CD4-positive, alpha-beta T cell treated with Interleukin-10 for 1 hour (primary cell): ENCODE data around the gene BCLAF1.
A peak's percentile ranks its signal among the peaks of the same experiment; 100 is the strongest.
"Not testable (repeated sequence)": the region's sequence is repeated elsewhere in the genome, so short reads cannot be mapped to it uniquely, and the experiment has no call there.

Source experiments
- DNase-seq: peaks from one replicate; pipeline ENCODE4 v3.0.0-alpha.2; 2020

Gene BCLAF1

GRCh38 chr6:136309171-136309570 is 19.5 kb upstream of the BCLAF1 start:
- no peak for DNase-seq

GRCh38 chr6:136308469-136308868 is 18.8 kb upstream of the BCLAF1 start:
- DNase-seq: not testable (repeated sequence)

DNA sequence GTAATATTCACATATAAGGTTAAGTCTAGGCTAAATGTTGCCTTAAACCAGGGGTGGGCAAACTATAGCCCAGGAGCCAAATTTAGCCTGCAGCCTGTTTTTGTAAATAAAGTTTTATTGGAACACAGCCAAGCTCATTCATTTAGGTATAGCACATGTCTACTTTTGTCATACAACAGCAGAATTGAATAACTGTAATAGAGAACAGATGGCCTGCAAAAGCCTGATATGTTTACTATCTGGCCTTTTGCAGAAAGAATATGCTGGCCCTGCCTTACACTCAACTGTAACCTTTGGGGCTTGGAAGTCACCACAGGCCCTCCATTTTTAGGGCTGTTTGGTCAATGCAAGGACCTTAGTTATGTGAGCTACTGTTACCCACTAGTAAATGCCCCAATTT is 17.7 kb upstream of the BCLAF1 start:
- no peak for DNase-seq

DNA sequence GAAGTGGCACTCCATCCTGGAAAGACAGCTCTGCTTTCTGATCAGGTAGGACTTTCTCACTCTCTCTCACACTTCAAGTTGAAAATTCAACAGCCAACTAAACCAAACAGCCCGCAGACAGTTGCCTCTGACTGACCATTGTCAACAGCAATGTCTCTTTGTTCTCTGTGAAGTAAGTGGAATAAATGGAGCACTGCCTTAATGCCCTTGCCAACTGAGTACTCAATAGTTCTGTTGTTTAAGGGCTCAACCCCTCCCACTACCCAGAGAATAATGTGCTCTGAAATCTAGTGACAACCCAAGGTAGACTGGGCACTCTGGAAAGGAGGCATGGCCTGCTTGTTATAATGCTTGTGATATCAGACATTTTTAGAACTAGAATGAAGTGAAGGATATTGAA is 16.8 kb upstream of the BCLAF1 start:
- DNase-seq: no peak

- no peak for DNase-seq
Observed at GRCh38 chr6:136304410-136304809, 14.8 kb upstream of the BCLAF1 start.

DNA sequence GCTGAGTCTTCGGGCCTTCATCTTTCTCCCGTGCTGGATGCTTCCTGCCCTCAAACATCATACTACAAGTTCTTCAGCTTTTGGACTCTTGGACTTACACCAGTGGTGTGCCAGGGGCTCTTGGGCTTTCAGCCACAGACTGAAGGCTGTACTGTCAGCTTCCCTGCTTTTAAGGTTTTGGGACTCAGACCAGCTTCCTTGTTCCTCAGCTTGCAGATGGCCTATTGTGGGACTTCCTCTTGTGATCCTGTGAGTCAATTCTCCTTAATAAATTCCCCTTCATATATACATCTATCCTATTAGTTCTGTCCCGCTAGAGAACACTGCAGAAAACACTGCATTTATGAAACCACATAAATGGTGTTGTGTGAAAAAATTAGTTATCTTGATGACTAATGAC is 13.9 kb upstream of the BCLAF1 start:
- no peak for DNase-seq

GRCh38 chr6:136294621-136295020 is 5.0 kb upstream of the BCLAF1 start:
- DNase-seq: no peak

DNA sequence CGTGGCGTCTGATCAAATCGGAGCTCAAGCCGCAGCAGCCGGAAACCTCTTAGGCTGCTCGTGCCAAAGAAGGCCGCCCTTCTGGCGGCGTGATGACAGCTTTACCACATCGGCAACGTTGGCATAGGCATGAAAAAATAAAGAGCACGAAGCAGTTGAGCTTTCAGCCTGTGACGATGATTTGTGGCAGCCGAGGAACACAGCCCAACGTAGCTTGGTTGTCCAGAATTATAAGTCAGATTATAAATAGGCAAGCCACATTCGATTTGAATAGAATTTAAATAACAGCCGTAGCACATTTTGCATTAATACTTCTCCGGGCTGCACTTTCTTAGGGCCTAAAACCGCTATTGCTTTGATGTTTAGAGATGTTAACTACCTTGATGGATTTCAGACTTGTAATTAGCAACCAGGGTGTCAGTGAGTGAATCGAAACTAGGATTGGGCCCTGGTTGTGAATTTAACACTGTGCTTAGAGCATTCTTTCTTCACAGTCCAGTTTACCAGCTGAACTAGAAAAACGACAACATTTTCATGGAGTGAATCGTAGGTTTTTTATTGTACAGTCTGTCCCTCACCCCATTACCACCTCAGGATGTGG is 864 bp upstream of the BCLAF1 start:
- peak; percentile 92 for DNase-seq

GRCh38 chr6:136289327-136289578 is 393 bp downstream of the BCLAF1 start:
- peak; percentile 95 for DNase-seq

DNA sequence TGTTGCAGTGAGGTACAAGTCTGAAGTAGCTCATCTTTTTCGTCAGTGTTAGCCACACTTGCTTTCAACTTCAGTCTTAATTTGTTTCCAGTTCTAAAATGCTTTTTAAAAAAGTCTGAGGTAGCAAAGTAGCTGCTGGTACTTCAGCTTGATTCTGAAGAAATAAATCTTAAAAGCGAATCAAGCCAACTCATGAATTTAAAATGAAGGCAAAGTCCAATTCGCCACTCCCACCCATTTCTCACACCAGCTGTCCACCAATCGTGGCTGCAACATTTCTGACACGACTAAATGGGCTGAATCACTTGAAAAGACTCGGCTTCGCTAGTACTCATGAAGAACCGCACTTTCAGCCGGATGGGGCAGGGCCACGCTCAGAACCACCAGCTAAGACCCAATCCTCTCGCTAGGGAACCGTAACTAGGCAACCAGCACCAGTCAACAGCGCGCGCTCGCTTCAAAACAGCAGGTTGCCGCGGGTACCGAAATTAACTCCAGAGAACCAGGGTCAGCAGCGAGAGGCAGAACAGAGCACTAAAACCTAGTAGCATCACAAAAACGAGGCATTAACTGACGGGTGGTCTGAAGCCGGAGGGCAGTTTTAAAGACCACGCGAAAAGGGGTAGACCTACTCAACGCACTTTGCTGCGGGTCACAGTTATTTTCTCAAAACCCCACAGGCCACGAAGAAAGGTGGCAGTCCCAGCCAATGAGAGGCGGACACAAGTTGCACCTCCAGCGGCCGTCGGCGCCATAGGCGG is 900 bp downstream of the BCLAF1 start:
- peak; percentile 98 for DNase-seq

DNA sequence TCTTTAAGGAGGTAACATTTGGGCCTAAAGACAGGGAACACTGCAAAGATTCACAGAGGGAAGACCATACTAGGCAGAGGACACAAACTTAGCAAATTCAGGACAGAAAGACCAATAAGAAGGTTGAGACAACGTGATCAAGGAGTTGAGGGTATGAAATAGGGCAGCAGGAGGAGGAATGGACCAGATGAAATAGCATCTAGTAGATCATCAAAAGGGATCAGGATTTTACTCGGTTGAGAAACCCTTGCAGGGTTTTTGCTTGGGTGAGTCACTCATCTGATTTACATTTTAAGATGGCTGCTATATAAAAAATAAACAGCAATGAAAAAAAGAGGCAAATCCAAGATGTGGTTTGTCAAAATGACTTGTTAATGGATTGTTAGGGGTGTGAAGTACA is 4.7 kb downstream of the BCLAF1 start:
- DNase-seq: peak; percentile 33

DNA sequence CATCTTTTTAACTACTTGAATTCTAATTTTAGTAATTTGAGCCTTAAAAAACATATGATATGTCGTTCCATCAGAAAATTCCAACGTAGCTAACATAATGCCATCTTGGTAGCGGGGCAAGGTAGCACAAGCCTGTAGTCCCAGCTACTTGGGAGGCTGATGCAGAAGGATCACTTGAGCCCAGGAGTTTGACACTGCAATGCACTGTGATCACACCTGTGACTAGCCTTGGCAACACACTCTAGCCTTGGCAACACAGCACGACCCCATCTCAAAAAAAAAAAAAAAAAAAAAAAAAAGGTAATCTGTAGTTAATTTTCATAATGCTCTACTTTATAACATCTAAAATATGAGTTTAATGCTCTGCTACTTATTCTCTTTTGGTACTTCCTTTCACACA is 6.7 kb downstream of the BCLAF1 start:
- DNase-seq: no peak

GRCh38 chr6:136280032-136280609 is 9.5 kb downstream of the BCLAF1 start:
- no peak for DNase-seq

DNA sequence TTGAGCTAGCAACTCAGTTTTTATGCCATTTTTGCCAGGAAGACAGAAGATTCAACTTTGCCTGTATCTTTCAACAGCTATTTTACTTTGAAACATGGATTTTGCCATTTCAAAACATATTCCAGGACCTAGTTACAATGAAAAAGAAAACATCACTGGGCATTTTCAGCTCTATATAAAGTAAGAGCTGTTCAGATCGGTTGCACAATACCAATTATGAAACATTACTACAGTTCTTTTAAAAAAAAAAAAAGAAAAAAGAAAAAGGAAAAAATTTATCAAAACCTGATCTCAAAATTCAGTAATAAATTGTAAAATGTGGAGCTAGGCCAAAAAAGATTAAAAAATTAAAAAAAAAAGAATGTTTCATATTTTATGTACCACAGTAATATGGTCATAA is 15.6 kb downstream of the BCLAF1 start:
- DNase-seq: no peak

DNA sequence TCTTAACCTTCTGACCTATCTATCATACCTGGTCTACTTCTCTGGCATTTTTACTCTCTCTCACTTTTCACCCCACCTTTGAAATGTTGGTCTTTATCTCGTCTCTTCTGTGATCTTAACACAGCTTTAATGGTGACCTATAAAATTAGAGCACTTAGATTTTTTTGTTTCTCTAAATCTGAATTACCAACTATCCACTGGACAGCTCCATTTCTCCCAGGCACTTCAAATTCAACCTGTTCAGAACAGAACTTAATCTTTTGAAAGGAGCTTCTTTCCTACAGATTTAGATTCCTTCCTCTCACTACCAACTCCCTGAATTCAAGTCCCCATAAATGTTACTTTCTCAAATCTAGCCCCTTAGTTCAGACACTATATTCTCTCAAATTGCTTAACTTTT is 24.5 kb downstream of the BCLAF1 start:
- no peak for DNase-seq

- no peak for DNase-seq
Observed at GRCh38 chr6:136262940-136263339, 26.7 kb downstream of the BCLAF1 start.

GRCh38 chr6:136254851-136255466 is 34.7 kb downstream of the BCLAF1 start:
- DNase-seq: no peak

GRCh38 chr6:136253734-136254133 is 35.9 kb downstream of the BCLAF1 start:
- no peak for DNase-seq

DNA sequence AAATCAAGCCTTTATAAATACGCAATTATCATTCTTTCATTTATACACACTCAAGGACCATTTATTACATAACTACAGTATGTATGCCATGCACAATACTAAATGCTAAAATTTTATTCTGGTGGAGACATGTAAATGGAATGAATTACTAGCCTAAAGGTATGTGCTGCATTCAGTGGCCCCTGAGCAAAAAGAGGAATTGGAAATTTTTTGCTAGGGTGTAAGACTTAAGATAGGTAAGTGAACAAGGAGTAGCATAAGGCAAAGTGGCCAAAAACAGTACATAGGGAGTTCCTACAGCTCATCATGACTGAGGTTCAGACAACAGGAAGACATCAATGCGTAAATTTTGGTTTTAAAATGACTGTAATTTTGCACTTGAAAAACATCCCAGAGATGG is 37.2 kb downstream of the BCLAF1 start:
- DNase-seq: no peak

GRCh38 chr6:136251394-136251793 is 38.3 kb downstream of the BCLAF1 start:
- DNase-seq: no peak

- DNase-seq: no peak
Observed at GRCh38 chr6:136250686-136251008, 39.0 kb downstream of the BCLAF1 start.

- peak; percentile 98 for DNase-seq
Observed at GRCh38 chr6:136249811-136250685, 39.6 kb downstream of the BCLAF1 start, which contains the start of gene MTFR2. TSS of gene MTFR2 (minus strand) at chr6:136250311. CDS start at chr6:136249099, 1,212 bp downstream.

DNA sequence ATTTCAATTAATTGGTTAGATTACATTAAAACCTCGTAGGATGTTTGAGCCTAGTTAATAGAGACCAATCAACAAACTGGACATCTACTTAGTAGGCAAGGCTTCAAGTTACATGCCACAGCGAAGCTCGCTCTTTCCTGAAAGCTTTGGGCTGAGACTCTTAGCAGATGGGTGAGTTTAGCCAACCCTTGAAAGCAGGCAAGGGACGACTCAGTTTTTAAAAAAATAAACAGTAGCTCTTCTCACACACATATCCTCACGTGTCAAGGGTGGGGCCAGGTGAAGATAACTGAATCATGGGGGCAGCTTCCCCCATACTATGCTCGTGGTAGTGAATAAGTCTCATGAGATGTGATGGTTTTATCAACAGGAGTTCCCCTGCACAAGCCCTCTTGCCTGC is 40.3 kb downstream of the BCLAF1 start:
- DNase-seq: no peak
